Measurements from ENCODE around the gene ZNF93. TPM values are rescaled to one million over a fixed set of nuclear protein-coding genes. Genes with fewer than 3 reads are reported as not detected.

Gene ZNF93
- total RNA-seq, 1 experiment from 2014 or later: 58.1 TPM

DNA sequence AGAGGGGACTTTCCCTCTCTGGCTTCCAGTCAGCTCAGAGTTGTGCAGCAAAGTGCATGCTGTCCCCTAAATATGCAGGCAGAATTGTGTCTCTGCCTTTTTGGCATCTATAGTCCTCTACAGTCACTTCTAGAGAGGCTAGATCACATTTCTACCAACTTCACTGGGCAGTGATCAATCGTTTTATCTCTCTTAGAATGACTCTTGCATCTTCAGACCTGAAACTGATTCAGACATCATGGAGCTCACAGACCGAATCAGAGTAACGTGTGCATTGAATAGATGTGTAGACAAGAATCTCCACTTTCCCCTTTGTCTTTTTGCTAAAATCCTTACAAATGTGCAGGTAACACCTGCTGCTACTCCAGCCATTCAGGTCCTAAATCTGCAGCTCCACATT lies 28.8 kb upstream of the ZNF93 start:
- Histone ChIP-seq H2BK5ac (ENCODE audit: insufficient read length, low read length) (no peak overlapping the region), H2BK15ac (ENCODE audit: low read depth, low read length) (no peak overlapping the region), H3T11ph (ENCODE audit: low read length) (no peak overlapping the region), H3K23ac (ENCODE audit: insufficient read length, low read depth, low read length) (no peak overlapping the region), H2BK12ac (ENCODE audit: insufficient read length, low read depth, low read length) (no peak overlapping the region), H4K8ac (replicated peaks; ENCODE audit: insufficient read length, low read depth, low read length) (no peak overlapping the region), H3K27me3 (ENCODE audit: insufficient read depth, low read length) (no peaks in the 10 kb centered on the region), H3K56ac (ENCODE audit: insufficient read length, low read depth, low read length) (no peak overlapping the region), H3K18ac (ENCODE audit: insufficient read length, low read depth, low read length) (no peak overlapping the region), H4K5ac (ENCODE audit: insufficient read length, low read depth, low read length) (no peak overlapping the region), H3K4ac (ENCODE audit: low read depth, low read length) (no peak overlapping the region), H2BK120ac (ENCODE audit: low read depth, low read length, poor library complexity, severe bottlenecking) (no peak overlapping the region), H2AK5ac (ENCODE audit: insufficient read length, low read length) (no peak overlapping the region), H3K9me3 (ENCODE audit: control insufficient read depth, low read depth, low read length) (no peaks in the 10 kb centered on the region), H4K91ac (ENCODE audit: insufficient read length, low read depth, low read length) (no peak overlapping the region), H3K23me2 (ENCODE audit: insufficient read length, low read depth, low read length, poor library complexity, severe bottlenecking) (peaks cover 4% of the 10 kb centered on the region), H3K14ac (ENCODE audit: insufficient read depth, low read length) (no peak overlapping the region), H3K4me2 (ENCODE audit: insufficient read depth, insufficient read length, low read length) (no peak overlapping the region), H4K20me1 (ENCODE audit: control insufficient read depth, insufficient read depth, insufficient read length) (no peaks in the 10 kb centered on the region), H3K9ac (ENCODE audit: extremely low read depth, insufficient read length, low read length) (no peak overlapping the region), H2AFZ (ENCODE audit: low read length) (no peak overlapping the region), H2BK20ac (ENCODE audit: low read depth, low read length, poor library complexity, severe bottlenecking) (no peak overlapping the region), H3K27ac (ENCODE audit: insufficient read length, low read depth, low read length) (no peak overlapping the region), H3K4me1 (ENCODE audit: insufficient read depth, low read length) (no peaks in the 10 kb centered on the region; the same call in 1 of the 2 replicates), H3K79me2 (ENCODE audit: insufficient read depth, low read length) (peaks cover 64% of the 10 kb centered on the region), H3K79me1 (ENCODE audit: insufficient read depth, low read depth, low read length, poor library complexity, severe bottlenecking) (peaks cover 3% of the 10 kb centered on the region)
- Mint-ChIP-seq H3K9me3 (peaks cover 0 to 75% of the 10 kb centered on the region in 2 experiments; a peak in 3 of 5 replicates), H3K4me1 (peaks cover 35 to 40% of the 10 kb centered on the region in 2 experiments), H3K27ac (no peak overlapping the region; a peak in 1 of 7 replicates), H3K36me3 (ENCODE audit: insufficient read depth in 1 of 3, low read depth in 3 of 3) (peaks cover 46 to 72% (median 56%) of the 10 kb centered on the region in 3 experiments), H3K27me3 (ENCODE audit: low read depth) (no peaks in the 10 kb centered on the region), H3K4me3 (no peak overlapping the region)
- WGBS (ENCODE audit: extremely low coverage, insufficient read length, low lambda C conversion rate): no CpG with 5 or more reads among the region's 3 CpGs
- DNase-seq: no peak
- no peak for TF ChIP-seq CTCF (conservative IDR thresholded peaks at IDR 0.05)

Measured in H9 (cell line).